GM19397 (cell line): ENCODE results near the gene BCDIN3D.
A peak's percentile ranks its signal among the peaks of the same experiment; 100 is the strongest.
"Not testable (repeated sequence)": the region's sequence is repeated elsewhere in the genome, so short reads cannot be mapped to it uniquely, and the experiment has no call there.

ENCODE experiments used
- ATAC-seq: cut with Tn5 transposase; IDR thresholded peaks from one replicate; pipeline ENCODE4 v1.9.1; 2021; ENCODE audit warnings: mild to moderate bottlenecking, moderate library complexity; ENCODE audit not compliant: unreplicated experiment

The BCDIN3D gene

DNA sequence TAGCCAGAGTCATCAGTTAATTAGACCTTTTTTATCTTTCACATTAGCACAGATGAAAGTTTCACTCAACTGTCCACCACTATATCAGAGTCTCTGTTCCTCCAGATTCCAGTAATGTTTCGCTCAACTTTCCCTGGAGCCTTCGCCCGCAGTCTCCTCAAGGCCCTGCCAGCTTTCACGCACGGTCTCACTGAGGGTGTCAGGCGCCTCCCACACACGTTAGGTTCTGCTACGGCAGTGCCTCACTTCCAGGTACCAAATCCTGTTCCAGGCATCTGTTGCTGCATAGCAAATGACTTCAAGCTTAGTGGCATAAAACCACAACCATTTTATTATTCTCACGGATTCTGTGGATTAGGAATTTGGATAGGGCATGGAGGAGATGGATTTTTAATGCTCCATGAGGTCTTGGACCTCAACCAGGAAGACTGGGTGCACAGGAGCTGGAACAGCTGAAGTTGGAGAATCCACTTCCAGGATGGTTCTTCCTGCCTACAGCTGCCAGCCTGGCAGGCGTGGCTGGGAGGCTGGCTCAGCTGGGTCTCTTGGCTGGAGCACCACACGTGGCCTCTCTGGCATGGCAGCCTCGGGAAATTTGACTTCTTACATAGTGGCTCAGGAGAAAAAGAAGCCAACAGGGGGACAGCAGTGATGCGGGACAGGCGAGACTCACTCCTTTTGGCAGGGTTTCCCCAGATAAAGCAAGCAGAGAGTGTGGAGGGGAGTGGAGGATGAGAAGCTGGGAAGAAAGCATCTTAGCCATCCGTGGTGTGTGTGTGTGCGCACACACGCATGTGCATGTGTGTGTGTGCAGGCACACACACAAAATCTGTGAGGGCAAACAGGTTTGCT is 21.3 kb upstream of the BCDIN3D start:
- no peak for ATAC-seq

DNA sequence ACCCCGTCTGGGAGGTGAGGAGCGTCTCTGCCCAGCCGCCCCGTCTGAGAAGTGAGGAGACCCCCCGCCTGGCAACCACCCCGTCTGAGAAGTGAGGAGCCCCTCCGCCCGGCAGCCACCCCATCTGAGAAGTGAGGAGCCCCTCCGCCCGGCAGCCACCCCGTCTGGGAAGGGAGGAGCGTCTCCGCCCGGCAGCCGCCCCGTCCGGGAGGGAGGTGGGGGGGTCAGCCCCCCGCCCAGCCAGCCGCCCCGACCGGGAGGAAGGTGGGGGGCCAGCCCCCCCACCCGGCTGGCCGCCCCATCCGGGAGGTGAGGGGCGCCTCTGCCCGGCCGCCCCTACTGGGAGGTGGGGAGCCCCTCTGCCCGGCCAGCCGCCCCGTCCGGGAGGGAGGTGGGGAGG is 18.0 kb upstream of the BCDIN3D start:
- not testable (repeated sequence) for ATAC-seq

DNA sequence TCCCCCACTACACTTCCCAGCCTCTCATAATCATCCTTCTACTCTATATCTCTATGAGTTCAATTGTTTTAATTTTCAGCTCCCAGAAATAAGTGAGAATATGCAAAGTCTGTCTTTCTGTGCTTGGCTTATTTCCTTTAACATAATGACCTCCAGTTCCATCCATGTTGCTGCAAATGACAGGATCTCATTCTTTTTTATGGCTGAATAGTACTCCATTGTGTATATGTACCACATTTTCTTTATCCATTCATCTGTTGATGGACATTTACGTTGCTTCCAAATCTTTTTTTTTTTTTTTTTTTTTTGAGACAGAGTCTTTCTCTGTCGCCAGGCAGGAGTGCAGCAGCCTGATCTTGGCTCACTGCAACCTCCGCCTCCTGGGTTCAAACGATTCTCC is 13.0 kb upstream of the BCDIN3D start:
- ATAC-seq: not testable (repeated sequence)

DNA sequence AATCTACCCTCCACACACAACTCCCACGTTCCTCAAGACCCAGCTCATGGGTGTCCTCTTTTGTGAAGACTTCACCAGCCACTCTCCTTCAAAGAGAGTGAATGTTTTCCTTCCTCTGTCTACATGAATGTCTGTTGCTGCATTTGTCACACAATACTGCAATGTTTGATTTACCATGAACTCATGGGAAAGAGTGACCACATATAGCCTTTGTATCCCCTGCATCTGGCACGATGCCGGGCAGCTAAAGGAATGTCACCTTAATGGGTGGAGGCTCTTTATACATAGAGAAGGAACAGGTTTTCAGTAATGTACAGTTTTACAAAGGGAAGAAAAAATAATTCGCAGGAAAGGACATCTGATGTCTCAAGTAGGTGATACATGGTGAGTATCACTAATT is 12.1 kb upstream of the BCDIN3D start:
- no peak for ATAC-seq

DNA sequence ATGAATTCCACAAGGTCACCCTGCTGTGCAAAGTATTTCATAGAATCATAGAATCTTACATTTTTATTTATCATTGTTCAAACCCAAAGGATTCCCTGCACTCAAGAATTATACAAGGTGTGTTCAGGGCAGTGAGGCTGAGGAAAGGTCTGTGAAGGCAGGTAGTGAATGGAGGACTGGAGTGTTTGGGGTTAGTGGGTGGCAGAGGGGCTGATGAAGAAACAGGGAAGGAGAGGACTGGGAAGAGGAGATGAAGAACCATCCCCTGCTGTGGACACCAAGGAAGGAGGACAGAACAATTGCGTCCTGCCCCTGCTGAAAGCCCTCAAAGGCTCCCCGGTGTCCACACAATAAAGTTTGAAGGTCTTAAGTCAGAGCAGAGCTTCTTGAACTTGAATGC is 10.8 kb upstream of the BCDIN3D start:
- ATAC-seq: no peak

DNA sequence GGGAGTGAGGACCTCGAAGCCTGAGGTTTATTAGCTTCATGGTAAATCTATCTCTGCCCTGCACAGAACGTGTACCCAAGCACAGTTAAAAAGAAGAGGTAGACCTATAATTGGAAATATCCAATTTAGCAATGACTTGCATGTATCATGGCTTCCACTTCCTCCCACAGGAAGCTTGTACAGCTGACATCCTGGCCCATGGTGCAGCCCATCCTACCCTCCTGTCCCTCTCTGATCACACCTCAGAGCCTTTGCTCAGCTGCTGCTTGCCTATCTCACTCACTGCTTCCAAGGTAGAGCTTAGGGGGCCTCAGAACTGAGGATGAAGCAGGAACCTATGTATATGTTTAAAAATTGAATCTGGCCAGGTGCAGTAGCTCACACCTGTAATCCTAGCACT is 4.3 kb upstream of the BCDIN3D start:
- no peak for ATAC-seq

DNA sequence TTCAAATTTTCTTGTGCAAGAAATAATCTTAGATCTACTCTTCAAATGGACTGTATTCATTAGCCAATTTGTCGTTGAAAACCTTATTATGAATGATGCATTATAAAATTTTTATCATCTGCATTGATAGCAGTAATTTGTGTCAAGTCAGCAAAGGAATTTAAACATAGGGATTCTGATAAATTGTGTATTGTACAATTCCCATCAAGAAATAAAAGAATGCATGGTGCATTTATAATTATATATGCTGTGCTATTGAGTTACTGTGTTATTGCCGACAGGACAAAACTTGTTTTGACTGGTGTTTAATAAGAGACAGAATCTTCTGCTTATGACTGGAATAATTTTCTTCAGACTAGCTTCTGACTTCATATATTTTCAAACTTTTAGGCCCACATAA is 3.1 kb upstream of the BCDIN3D start:
- ATAC-seq: no peak

DNA sequence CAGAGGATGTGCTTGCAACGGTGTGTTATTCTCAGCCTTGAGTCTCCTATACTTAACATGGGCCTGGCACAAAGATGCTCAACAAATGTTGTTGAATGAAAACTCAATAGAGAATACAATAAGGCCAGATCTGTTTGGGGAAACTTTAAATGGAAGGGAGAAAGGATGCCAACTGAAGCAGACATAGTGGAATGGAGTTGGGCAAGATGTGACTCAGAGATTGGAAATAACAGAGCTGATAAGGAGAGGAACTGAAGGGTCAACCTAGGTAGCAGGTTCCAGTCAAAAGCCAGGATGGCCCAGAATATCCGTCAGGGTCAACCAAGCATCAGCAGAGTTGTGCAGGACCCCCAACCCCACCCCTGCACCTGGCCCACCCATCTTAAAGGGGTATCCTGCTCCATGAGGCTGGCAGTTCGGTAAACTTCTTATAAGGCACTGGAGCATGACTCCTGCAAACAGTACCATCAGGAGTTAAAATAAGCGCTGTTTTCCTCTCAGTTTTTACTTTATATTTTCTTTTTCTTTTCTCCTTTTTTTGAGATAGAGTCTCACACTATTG is 1.1 kb upstream of the BCDIN3D start:
- no peak for ATAC-seq

DNA sequence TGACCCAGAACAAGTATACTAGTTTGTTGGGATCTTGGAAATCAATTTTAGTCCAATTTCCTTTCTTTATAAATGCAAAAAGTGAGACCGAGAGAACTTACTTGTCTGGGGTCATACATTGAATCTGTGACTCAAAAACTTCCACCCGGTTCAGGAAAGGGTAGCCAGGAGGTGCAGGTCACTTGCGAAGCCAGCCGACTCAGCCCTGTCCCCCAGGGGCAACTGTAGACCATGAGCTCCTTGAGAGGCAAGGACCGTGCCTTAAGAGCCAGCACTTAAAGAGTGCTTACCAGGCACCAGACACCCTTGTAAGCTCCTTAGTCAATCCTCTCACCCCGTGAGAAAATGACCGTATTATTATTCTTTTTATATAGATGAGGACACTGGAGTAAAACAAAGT is 505 bp upstream of the BCDIN3D start:
- ATAC-seq: no peak

DNA sequence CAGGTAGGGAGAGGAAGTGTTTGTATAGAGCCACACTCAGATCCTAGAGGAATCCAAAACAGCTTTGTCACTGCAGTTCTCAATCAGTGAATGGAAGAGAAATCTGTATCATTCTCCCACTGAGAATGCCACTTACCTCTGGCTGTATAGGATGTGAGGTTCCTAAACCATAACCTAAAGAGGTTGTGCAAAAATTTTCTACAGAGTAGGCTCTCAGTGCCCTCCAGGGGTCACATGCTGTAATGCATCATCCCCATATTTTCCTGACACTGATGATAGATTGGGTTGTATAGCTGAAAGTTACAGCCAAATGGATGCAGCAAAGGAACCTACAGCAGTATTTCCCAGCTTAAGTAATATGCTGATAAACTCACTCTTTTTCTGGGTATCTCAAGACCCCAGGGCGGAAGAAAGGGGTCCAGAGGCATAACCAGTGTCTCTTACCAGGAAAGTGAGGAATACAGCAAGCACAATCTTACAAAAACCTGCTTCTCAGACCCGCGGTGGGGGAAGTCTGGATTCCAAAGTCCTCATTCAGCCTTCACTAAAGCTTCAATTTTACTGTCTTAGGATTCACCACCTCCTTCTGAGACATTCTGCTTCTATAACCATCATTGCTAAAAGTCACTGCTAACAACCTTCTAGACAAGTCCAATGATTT is 3.8 kb downstream of the BCDIN3D start:
- no peak for ATAC-seq

DNA sequence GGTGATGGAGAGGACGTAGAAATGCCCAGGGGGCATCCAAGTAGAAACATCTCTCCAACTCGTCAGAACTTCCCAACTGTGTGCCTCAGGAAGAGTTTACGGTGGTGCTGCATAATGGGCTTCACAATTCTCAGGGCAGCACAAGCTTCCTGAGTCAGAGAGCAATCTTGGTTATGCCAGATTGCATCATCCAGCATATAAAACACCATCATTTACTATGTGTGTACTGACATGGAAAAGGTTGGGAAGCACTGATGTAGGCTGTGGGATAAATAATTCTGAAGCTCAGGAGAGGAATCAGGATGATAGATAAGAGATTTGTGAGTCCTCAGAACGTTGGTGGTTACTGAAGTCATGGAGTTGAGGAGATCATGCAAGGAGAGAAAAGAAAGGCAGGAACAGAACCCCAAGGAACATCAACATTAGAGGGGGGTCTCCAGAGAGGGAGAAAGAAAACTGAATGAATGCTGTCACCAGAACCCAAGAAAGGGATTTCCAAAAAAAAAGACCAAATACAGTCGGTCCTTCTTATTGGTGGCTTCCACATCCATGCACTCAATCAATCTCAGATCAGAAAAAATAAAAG is 10.0 kb downstream of the BCDIN3D start:
- ATAC-seq: no peak

DNA sequence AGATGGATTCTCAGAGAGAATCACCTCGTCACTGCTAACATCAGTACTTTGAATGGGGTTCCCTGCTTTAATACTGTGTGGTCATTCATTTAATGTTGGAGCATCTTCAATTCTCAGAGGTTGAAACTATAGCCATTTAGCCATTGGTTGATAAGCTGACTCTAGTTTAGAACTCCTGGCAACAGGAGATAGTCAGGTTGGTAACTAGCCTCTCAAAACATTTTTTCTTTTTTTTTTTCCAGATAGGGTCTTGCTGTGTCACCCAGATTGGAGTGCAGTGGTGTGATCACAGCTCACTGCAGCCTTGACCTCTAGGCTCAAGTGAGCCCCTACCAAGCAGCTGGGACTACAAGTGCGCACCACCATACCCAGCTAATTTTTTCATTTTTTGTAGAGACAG is 11.2 kb downstream of the BCDIN3D start:
- no peak for ATAC-seq

DNA sequence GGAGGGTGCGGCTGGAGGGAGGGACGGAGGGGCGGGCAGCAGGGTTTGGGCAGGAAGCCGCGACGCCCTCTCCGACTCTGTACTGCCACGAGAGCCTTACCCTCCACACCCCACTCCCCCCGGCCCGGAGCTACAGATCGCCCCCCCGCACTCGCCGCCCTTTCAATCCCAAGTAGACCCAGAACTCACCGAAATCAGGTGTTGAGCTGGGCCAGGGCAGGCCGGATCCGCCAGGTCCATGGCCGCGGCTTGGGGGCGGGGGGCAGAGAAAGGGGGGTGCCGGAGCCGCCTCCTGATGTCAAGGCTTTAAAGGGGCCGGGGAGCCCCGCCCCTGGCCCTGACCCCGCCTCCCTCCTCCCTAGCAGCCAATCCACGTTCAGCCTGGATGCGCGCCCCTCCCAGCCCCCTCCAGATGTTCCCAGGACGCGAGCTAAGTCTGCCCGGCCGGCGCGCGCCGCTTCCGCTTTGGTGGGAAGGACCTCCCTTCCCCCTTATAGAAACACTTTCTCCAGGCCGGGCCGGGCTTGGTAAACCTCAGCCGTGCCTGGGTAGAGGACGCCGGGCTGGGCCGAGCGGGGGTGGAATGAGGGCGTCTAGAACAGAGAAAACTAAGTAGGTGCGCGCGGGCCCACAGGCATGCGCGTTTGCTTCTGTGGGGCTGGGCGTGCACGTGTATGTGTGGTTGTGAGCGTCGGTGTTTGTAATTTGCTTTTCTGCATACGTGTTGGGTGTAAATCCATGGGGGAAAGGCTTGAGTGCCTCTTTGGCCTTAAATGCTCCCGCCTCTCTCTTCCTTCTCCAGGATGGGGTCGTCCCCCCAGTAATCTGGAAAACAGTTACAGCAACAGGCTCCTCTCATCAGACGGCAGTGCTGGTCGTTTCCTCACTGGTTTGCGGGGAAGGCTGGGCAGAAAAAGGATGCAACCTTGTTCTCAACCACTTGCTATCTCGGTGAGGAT is 14.5 kb downstream of the BCDIN3D start, which contains the start of gene NCKAP5L:
TSS of gene NCKAP5L (minus strand) at position 281 of the 959 bp plus-strand sequence. CDS start 24,369 bp downstream, outside the sequence.
- ATAC-seq: peak; percentile 91

DNA sequence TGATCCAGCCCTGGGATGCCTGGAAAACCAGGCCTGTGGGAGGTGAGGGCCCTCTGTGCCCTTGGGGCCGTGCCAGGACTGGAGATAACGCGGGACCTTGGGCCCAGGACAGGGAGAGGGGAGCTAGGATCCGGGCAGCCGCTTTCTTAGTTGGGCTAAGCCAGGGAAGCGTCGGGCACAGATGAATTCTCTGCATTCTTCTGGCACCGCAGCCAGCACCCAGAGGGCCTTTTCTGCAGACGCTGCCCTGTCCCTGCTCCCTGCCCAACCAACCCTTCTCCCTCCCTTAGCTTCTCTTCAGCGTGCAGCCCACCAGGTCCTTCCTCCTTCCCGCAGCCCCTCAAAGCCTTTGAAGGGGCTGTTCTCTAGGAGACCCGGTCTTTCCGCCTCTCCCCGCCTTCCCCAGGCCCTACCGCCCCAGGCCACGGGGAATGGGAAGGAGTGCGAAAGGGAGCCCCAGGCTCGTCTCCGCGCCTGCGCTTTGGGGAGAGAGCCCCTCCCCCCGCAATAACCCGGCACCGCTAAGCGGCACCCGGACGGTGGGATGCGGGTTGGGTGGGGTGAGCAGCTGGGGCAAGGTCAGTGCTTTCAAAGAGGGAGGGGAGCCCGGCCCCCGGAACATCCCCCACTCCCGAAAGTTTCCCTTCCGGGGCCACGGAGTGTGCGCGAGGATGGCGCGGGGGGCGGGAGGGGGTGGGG is 15.4 kb downstream of the BCDIN3D start:
- peak; percentile 18 for ATAC-seq

DNA sequence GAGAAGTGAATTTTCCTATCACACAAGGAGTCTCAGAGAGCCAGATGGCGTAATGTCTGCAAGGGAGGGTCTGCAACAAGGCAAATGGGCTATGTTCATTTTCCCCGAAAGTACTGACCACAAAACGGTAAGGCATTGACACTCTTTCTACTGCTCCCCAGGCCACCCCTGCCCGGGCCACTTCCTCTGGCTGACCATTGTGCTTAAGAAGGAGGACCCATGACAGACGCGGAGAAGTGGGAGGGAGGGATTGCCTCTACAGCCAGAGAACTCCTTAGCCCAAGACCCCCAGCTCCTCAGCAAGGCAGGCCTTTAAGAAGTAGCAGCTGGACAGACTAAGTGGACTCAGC is 15.9 kb downstream of the BCDIN3D start:
- no peak for ATAC-seq

DNA sequence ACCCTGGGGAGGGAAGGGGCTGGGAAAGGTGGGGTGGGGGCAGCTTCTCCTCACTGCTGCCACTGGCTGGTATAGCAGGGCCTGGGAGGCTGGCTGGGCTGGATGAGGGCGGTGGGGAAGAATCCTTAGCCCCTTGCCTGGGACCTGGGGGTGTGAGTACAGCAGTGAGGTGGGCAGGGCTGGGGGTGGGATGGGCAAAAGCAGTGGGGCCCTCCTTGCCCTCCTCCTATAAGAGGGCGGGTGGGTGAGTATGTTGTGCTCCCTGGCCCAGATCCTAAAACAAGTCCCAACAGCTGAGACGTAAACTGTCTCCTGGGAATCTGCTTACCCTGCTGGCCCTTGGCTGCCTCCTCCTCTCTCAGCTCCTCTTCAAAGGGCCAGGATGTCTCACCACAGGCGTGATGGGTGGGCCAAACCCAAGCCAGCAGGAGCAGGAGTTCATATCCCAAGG is 16.9 kb downstream of the BCDIN3D start:
- no peak for ATAC-seq

DNA sequence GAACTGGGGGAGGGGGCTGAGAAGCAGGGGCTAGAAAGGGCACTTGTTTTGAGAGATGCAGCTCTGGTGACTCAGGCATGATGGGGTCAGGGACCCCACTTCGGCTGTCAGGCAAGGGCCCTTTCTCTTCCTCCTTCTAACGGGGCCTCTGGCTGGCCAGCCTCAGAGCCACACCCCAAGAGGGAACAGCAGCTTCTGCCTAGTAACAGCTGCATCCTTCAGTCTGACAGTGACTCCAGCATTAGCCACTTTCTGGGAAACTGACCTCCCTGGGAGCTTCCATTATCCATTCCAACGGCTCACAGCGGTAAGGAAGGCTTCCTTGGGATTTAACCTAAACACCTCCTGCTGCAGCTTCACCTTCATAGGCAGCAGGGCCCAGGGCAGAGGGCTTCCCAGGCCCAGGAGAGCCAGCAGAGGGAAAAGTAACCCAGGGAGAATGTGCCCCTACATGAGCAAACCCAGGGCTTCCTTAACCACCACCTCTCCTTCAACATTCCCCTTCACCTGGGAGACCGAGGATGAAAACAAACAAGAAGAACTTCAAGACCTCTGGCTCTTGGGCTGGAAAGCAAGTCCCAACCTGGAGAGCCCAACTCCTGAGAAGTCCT is 17.4 kb downstream of the BCDIN3D start:
- ATAC-seq: no peak

DNA sequence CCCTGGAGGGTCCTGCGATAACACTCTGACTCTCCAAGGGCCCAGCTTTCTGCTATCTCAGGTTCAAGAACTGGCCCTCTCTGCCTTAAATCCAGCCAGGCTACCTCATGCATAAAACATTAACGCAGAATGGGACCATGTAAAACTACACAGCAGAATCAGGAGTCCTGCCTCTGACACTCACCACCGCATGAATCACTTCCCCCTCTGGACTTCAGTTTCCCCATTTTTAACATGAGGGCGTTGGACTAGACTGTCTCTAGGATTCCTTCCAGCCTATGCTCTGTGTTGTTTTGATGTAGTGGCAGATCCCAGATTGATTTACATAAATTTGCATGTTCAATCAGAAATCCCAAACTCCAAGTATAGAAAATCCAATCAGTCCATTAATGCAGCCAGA is 18.0 kb downstream of the BCDIN3D start:
- no peak for ATAC-seq

DNA sequence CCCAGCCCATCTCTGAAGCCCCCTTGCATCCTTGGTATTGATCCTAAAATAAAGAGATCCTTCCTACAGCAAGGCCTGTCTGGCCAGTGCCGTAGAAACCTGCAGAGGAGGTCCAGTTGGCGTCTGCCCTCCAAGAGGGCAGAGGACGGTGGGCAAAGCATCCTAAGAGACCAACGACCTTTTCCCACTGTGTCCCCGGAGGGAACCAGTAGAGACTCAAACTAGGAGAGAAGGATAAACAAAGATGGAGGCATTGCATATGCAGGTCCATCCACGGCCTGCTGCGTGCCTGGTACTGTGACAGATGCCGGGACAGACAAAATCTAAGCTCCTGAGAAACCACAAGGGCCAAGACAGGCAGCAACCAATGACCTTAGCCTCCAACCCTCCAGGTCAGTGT is 18.5 kb downstream of the BCDIN3D start:
- ATAC-seq: no peak
